RPMI7951 (cell line): ENCODE results near the gene LCN2. TPM values are rescaled to one million over a fixed set of nuclear protein-coding genes. Genes with fewer than 3 reads are reported as not detected.
A peak's percentile ranks its signal among the peaks of the same experiment; 100 is the strongest.

Source experiments
- DNase-seq: peaks from one replicate; pipeline ENCODE4 v3.0.0-alpha.2; 2012; ENCODE audit warnings: low read depth
- total RNA-seq: library from RNA; depleted of rRNA; stranded (reverse); fragments of >200 nt; shearing (Covaris generic); gene quantifications from 2 replicates; pipeline ENCODE4 v1.2.3, GENCODE V29; 2014; rRNA removed

The LCN2 gene
- total RNA-seq, 1 experiment from 2014 or later: not detected

DNA sequence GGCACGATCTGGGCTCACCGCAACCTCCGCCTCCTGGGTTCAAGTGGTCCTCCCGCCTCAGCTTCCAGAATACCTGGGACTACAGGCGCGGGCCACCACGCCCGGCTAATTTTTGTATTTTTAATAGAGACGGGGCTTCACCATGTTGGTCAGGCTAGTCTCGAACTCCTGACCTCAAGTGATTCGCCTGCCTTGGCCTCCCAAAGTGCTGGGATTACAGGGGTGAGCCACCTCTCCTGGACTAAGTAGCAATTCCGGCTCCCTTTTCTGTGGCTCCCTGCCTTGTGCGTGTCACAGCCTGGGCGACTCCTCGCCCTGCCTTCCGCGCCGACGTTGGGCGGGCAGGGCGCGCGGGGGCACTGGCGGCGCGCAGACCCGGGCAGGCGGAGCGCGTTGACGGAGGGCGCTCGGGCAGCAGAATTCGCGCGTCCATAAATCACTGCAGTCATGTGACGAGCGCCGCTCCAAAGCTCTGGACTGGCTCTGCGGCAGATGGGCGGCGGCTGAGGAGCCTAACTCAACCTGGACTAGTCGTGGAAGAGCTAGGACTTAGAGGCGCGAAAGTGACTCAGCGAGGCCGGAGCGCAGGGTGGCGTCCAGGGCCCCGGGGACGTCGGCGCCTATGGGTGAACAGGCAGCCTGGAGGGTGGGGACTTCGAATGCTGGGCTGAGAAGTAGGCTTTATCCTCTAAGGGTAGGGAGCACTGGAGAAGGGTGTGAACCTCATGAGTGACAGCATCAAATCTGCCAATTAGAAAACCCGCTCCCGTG lies 43.5 kb downstream of the LCN2 start:
- peak; percentile 98 for DNase-seq

DNA sequence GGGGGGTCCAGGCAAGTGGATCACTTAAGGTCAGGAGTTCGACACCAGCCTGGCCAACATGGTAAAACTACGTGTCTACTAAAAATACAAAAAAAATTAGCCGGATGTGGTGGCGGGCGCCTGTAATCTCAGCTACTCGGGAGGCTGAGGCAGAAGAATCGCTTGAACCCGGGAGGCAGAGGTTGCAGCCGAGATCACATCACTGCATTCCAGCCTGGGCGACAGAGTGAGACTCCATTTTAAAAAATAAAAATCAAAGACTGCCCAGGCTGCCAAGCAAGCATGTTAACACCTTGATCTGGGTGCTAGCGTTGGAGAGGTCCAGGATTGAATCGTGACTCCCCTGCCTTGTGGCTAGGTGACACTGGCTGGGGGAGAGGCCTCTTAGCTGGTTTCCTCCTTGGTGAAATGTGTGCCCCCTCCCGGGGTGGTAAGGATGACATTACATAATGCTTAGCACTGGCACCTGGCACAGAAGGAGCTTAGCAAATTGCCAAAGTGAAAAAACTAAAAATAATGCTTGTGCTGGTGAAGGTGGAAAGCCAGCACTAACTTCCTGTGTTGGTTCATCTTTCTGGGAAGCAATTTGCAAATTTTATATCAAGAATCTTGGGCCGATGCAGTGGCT lies 44.3 kb downstream of the LCN2 start:
- no peak for DNase-seq

DNA sequence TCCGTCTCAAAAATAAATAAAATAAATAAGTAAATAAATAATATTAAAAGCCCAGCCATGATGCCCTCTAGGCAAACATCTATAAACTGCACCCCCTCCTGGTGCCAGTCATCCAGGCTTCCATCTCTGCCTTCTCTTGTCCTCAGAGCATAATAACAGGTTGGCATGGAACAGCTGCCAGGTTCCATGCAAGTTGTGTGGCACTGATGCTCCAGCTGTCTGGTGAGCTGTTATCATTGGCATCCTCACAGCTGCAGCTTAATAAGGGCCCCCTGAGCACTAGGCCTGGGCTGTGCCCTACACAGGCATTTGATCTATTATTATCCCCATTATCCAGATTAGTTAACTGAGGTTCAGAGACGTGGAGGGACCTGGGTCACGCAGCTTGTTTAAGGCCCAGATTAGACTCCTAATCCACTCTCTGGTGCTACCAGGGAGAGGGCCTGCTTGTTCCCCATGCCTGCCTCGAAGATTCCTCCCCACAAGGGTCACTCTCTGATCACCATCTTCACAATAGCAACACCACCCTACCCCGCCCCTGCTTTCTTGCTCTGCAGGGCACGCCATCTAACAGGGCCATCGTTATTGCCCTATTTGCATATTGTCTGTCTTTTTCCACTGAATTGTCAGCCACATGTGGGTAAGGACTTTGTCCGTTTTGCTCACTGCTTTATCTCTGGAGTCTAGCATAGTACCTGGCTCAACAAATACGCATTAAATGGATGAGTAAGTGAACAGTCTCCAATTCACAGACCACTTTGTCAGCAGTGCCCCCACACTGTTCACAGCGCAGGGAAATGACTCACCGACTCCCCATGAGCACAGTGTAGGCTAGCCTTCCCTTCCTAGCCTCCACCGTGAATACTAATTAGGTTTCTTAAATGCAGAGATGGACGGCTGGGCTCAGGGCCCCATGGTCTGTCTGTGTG lies 52.5 kb downstream of the LCN2 start:
- DNase-seq: peak; percentile 39

DNA sequence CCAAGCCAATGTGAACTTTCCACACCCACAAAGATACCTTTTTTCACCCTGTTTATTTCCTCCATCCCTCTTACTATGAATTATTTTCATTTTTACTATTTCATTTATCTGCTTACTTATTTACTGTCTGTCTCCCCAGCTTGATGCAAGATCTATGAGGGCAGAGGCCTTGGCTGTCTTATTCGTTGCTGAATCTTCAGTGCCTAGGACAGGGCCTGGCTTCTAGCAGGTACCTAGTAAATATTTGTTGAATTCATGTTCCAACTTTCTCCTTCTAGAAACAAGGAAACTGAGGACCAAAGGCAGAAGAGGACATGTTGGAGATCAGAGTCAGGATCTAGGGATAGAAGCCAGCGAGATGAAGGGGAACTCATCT lies 53.4 kb downstream of the LCN2 start:
- no peak for DNase-seq

Other genes with a start within 250 kb of the LCN2 start
- gene ST6GALNAC6, start 249.8 kb upstream of the LCN2 start, total RNA-seq: 15.7 and 20.1 TPM in 2 replicates
- 10.5 and 14.0 TPM in 2 replicates for gene ST6GALNAC4, start 232.4 kb upstream of the LCN2 start, total RNA-seq
- gene PIP5KL1, start 218.7 kb upstream of the LCN2 start, total RNA-seq: 0.24 and 1.2 TPM in 2 replicates
- gene DPM2, start 211.6 kb upstream of the LCN2 start, total RNA-seq: 37.1 and 50.1 TPM in 2 replicates
- 2.8 and 5.4 TPM in 2 replicates for gene EEIG1, start 168.5 kb upstream of the LCN2 start, total RNA-seq
- 7.7 and 7.8 TPM in 2 replicates for gene NAIF1, start 82.1 kb upstream of the LCN2 start, total RNA-seq
- 4.6 and 8.5 TPM in 2 replicates for gene SLC25A25, start 81.2 kb upstream of the LCN2 start, total RNA-seq
- gene PTGES2, start 21.7 kb upstream of the LCN2 start, total RNA-seq: 28.5 and 37.2 TPM in 2 replicates
- gene BBLN, start 10.8 kb downstream of the LCN2 start, total RNA-seq: 97.3 and 128 TPM in 2 replicates
- gene CIZ1, start 42.1 kb downstream of the LCN2 start, total RNA-seq: 28.3 and 37.0 TPM in 2 replicates
- 16.1 and 17.4 TPM in 2 replicates for gene DNM1, start 53.9 kb downstream of the LCN2 start, total RNA-seq
- gene GOLGA2, start 126.6 kb downstream of the LCN2 start, total RNA-seq: 37.4 and 41.5 TPM in 2 replicates
- 63.6 and 68.2 TPM in 2 replicates for gene SWI5, start 126.8 kb downstream of the LCN2 start, total RNA-seq
- gene TRUB2, start 173.0 kb downstream of the LCN2 start, total RNA-seq: 9.3 and 14.4 TPM in 2 replicates
- 39.4 and 43.6 TPM in 2 replicates for gene COQ4, start 173.4 kb downstream of the LCN2 start, total RNA-seq
- 19.2 and 22.1 TPM in 2 replicates for gene SLC27A4, start 191.1 kb downstream of the LCN2 start, total RNA-seq
- gene URM1, start 221.9 kb downstream of the LCN2 start, total RNA-seq: 33.2 and 36.2 TPM in 2 replicates